K562 (cell line): ENCODE results near the gene ZFYVE27. TPM values are rescaled to one million over a fixed set of nuclear protein-coding genes. Genes with fewer than 3 reads are reported as not detected.

Experiments
- ATAC-seq: fragments of 200-7000 bp; cut with Tn5 transposase; 3 replicates; pipeline ENCODE4 v1.9.1; 2020; ENCODE audit warnings: moderate library complexity
- BruUV-seq: library from RNA; stranded (reverse); fragments of 400-500 nt; replicated peaks from 2 replicates; lab custom pipeline; 2021; lab: Mats Ljungman, UMichigan
- CTCF ChIA-PET: fragments of 300-600 bp; formaldehyde crosslinking; extraction: SDS; loops from one replicate; lab custom pipeline; 2021; ENCODE audit warnings: low intra/inter-chr PET ratio; lab: Yijun Ruan, JAX
- POLR2A ChIA-PET: fragments of 300-600, 350-650 bp; sonication (Branson Sonifier 250); formaldehyde crosslinking; extraction: SDS; loops from one replicate; lab custom pipeline; 2021; ENCODE audit warnings: antibody characterized with exemption, inconsistent platforms; lab: Yijun Ruan, JAX
- DNase-seq, 4 experiments: peaks; one replicate each; pipeline versions ENCODE4 v3.0.0 to v3.0.0-alpha.2; 2011 to 2018; ENCODE audit warnings: low spot score in 3 of 4, mixed read lengths in 3 of 4; ENCODE audit errors: extremely low read depth in 1 of 4
- FAIRE-seq: peaks from 2 replicates; lab custom pipeline; 2011; peaks lifted over from hg19 to GRCh38; lab: Jason Lieb, UNC
- H2AFZ ChIP-seq: 2 replicates; pipeline ENCODE4 v1.6.0; 2011; ENCODE audit warnings: low read depth, low read length, control low read depth, inconsistent platforms
- H3K27ac ChIP-seq: fragments of 200-600 bp; 3 replicates; pipeline ENCODE4 v1.8.0; 2011; ENCODE audit warnings: low read depth, mild to moderate bottlenecking, control low read depth, inconsistent platforms, low read length, moderate library complexity, mixed read lengths; ENCODE audit errors: extremely low read depth
- H3K27me3 ChIP-seq, 2 experiments: fragments of 300-600 bp in 1 of 2; 2 replicates in 1 of 2; 3 replicates in 1 of 2; pipeline versions ENCODE4 v1.6.0 to v1.8.0; 2011; ENCODE audit warnings: inconsistent platforms in 2 of 2, low read length in 2 of 2, mild to moderate bottlenecking in 1 of 2, mixed read lengths in 1 of 2, moderate library complexity in 1 of 2; ENCODE audit not compliant: control insufficient read depth in 2 of 2, insufficient read depth in 2 of 2
- H3K36me3 ChIP-seq: fragments of 300-600 bp; 3 replicates; pipeline ENCODE4 v1.8.0; 2011; ENCODE audit warnings: mild to moderate bottlenecking, low read length, inconsistent platforms; ENCODE audit not compliant: control insufficient read depth, insufficient read depth
- H3K4me1 ChIP-seq, 2 experiments: fragments of 200-600 bp in 1 of 2; replicated peaks in 1 of 2; 2 replicates in 1 of 2; 3 replicates in 1 of 2; pipeline versions ENCODE4 v1.5.1 to v1.8.0; 2011; ENCODE audit warnings: inconsistent platforms in 2 of 2, low read length in 2 of 2, mild to moderate bottlenecking in 1 of 2, mixed read lengths in 1 of 2, moderate library complexity in 1 of 2; ENCODE audit not compliant: control insufficient read depth in 2 of 2, insufficient read depth in 2 of 2
- H3K4me2 ChIP-seq: 2 replicates; pipeline ENCODE4 v1.6.1; 2011; ENCODE audit warnings: low read length, control low read depth, inconsistent platforms, mixed read lengths; ENCODE audit not compliant: insufficient read depth
- H3K4me3 ChIP-seq: fragments of 200-600 bp; sonication (generic), shearing (Covaris generic); 2 replicates; pipeline ENCODE4 v1.5.1; 2016; ENCODE audit warnings: control low read depth, inconsistent platforms
- H3K79me2 ChIP-seq: fragments of 200-600 bp; 3 replicates; pipeline ENCODE4 v1.8.0; 2011; ENCODE audit warnings: low read length, inconsistent platforms; ENCODE audit not compliant: control insufficient read depth, insufficient read depth
- H3K9ac ChIP-seq, 2 experiments: 2 replicates each; pipeline versions ENCODE4 v1.6.0 to v1.6.1; 2011; ENCODE audit warnings: low read depth in 2 of 2, low read length in 2 of 2, control low read depth in 1 of 2, inconsistent platforms in 1 of 2, mild to moderate bottlenecking in 1 of 2, mixed read lengths in 1 of 2; ENCODE audit not compliant: insufficient read depth in 1 of 2
- H3K9me1 ChIP-seq: one replicate; pipeline ENCODE4 v1.6.0; 2011; ENCODE audit warnings: inconsistent platforms, mild to moderate bottlenecking, low read length, moderate library complexity; ENCODE audit not compliant: control insufficient read depth, insufficient read depth
- H3K9me3 ChIP-seq: replicated peaks from 2 replicates; pipeline ENCODE4 v1.5.1; 2011; ENCODE audit warnings: low read depth, low read length, inconsistent platforms; ENCODE audit not compliant: control insufficient read depth, insufficient read depth
- H4K20me1 ChIP-seq: replicated peaks from 2 replicates; pipeline ENCODE4 v1.6.1; 2011; ENCODE audit warnings: low read length, inconsistent platforms, mixed read lengths; ENCODE audit not compliant: control insufficient read depth, insufficient read depth
- ARNT ChIP-seq, 2 experiments: fragments of 450-650 bp; IDR thresholded peaks; 2 replicates each; pipeline ENCODE4 v1.6.1; 2016; ENCODE audit warnings: mild to moderate bottlenecking in 1 of 2
- CTCFL ChIP-seq: IDR thresholded peaks from 2 replicates; pipeline ENCODE4 v1.6.1; 2011; ENCODE audit warnings: borderline replicate concordance, low read depth, mild to moderate bottlenecking, moderate library complexity, low read length; ENCODE audit not compliant: insufficient read depth, poor library complexity, severe bottlenecking
- MCM5 ChIP-seq: fragments of 450-650 bp; IDR thresholded peaks from 2 replicates; pipeline ENCODE4 v1.6.1; 2016; ENCODE audit warnings: low read depth
- MIER1 ChIP-seq: fragments of 450-650 bp; IDR thresholded peaks from 2 replicates; pipeline ENCODE4 v1.6.1; 2016; ENCODE audit warnings: antibody characterized with exemption, mild to moderate bottlenecking, low read depth
- NELFE ChIP-seq: IDR thresholded peaks from 2 replicates; pipeline ENCODE4 v1.6.1; 2011; ENCODE audit warnings: mild to moderate bottlenecking; ENCODE audit not compliant: insufficient read depth, insufficient read length
- POLR2B ChIP-seq: fragments of 450-650 bp; IDR thresholded peaks from 2 replicates; pipeline ENCODE4 v1.6.1; 2018; ENCODE audit warnings: low read depth; ENCODE audit not compliant: partially characterized antibody
- RBFOX2 ChIP-seq: fragments of 200-400 bp; formaldehyde crosslinking; IDR thresholded peaks from 2 replicates; pipeline ENCODE4 v1.6.1; 2017; ENCODE audit warnings: low read depth, mild to moderate bottlenecking, low read length, moderate library complexity
- SMC3 ChIP-seq: conservative IDR thresholded peaks from 2 replicates; pipeline ENCODE4 v1.6.1; 2011; ENCODE audit warnings: low read depth, low read length, improper control_type of control experiment; ENCODE audit not compliant: insufficient read depth
- SPI1 ChIP-seq: IDR thresholded peaks from 2 replicates; pipeline ENCODE4 v1.6.1; 2011; ENCODE audit warnings: low read depth, low read length, control low read depth, borderline replicate concordance
- TAF1 ChIP-seq: IDR thresholded peaks from 2 replicates; pipeline ENCODE4 v1.6.1; 2011; ENCODE audit warnings: mild to moderate bottlenecking, low read length, moderate library complexity; ENCODE audit not compliant: insufficient read depth, control insufficient read depth, severe bottlenecking; ENCODE audit errors: extremely low read depth
- ZBTB9 ChIP-seq: fragments of 450-650 bp; formaldehyde crosslinking; IDR thresholded peaks from 2 replicates; pipeline ENCODE4 v1.4.0; 2020; ENCODE audit warnings: mild to moderate bottlenecking, moderate library complexity
- ZNF253 ChIP-seq: fragments of 250-450 bp; sonication (Bioruptor Pico); conservative IDR thresholded peaks from 2 replicates; pipeline ENCODE4 v1.6.1; 2021; ENCODE audit warnings: mild to moderate bottlenecking
- WGBS: fragments of 100-300 bp; shearing (Covaris generic); methylation state at CpG from one replicate; pipeline ENCODE4 v1.1.6; 2016; ENCODE audit warnings: low coverage, mixed read lengths; ENCODE audit not compliant: insufficient coverage; ENCODE audit errors: missing lambda C conversion rate; 5-methylcytosine and 5-hydroxymethylcytosine counted together
- in situ Hi-C: fragments of 300-500 bp; cut with MboI; formaldehyde crosslinking; loops from 4 replicates; pipeline ENCODE4 v1.15.0; 2018; ENCODE audit warnings: inconsistent platforms, mixed read lengths
- intact Hi-C: fragments of 100-400 bp; cut with micrococcal nuclease; formaldehyde crosslinking; loops from 2 replicates; pipeline ENCODE4 v1.14.2; 2022
- polyA plus RNA-seq, 8 experiments: library from polyadenylated mRNA; depleted of rRNA in 4 of 8; stranded (reverse) in 5 of 8; unstranded in 3 of 8; fragments of >200 nt; fragmentation: Nextera tagmentation in 2 of 8; fragmentation: Illumina TruSeq in 1 of 8; extraction: Ambion mirVana in 2 of 8; extraction: Trizol in 1 of 8; gene quantifications; 2 replicates each; pipeline versions ENCODE4 v1.2.1 to v1.2.3, GENCODE V29; 2011 to 2014; ENCODE audit warnings: inconsistent platforms in 1 of 8, missing spikeins in 1 of 8
- total RNA-seq, 7 experiments: library from RNA; depleted of rRNA in 6 of 7; stranded (reverse); fragments of >200 nt in 6 of 7; fragmentation: Illumina TruSeq in 2 of 7; extraction: Trizol in 2 of 7; gene quantifications; 2 replicates each; pipeline versions ENCODE4 v1.2.1 to v1.2.3, GENCODE V29; 2011 to 2021; ENCODE audit warnings: low replicate concordance in 1 of 7

The ZFYVE27 gene
- total and polyA plus RNA-seq, 9 of the 15 experiments (the other 6 are each of a cell fraction or from before 2014, with no cell fraction given) = 0.81 to 21.9 (median 15.3) TPM

DNA sequence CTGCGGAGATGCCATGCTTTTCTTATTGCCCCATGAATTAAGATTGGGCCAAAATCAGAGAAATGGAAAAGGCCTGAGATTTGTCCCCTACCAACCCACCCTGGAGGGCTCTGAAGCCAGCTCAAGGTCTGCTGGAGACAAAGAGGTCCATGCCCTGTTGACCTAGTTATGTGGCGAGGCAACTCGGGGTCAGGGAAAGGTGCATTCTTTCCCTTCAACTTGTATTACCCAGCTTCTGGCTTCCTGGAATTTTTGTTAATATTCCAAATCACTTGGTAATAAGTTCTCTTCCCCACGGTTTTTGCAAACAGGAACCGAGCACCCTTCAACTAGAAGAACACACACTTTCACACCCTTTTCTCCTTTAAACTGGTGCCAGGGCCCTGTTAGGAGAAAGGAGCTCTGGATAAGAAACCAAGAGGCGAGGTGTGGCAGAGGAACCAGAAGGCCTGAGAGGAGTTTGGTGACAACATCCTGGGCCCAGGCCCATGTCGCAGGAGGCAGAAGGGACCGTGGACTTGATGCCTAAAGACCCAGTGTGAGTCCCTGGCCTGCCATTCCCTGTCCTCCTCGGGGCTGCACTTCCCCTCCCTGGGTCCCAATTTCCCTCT lies 47.4 kb downstream of the ZFYVE27 start:
- DNase-seq (no peak), FAIRE-seq (no peak), ATAC-seq (no peak)
- H3K4me3 ChIP-seq = no peak overlapping the region
- H3K4me2 ChIP-seq = no peak overlapping the region
- no peaks in the 10 kb centered on the region for H3K36me3 ChIP-seq
- no peak for TF ChIP-seq CTCFL
- TF ChIP-seq SPI1 = no peak
- TF ChIP-seq NELFE = no peak
- no peak for TF ChIP-seq ARNT (IDR thresholded peaks at IDR 0.05)
- TF ChIP-seq ZBTB9 = no peak
- no peak for TF ChIP-seq RBFOX2
- TF ChIP-seq POLR2B = no peak
- TF ChIP-seq TAF1 = no peak
- no peak for TF ChIP-seq ZNF253 (CRISPR knock-in tag)
- TF ChIP-seq SMC3 = no peak
- no peak for TF ChIP-seq MIER1
- TF ChIP-seq MCM5 = no peak
- in situ Hi-C loops (no loop called here), intact Hi-C loops (no loop called here)
- H3K4me1 ChIP-seq = peaks cover 11 to 42% of the 10 kb centered on the region in 2 experiments; a peak in 4 of 5 replicates
- no peaks in the 10 kb centered on the region for H3K79me2 ChIP-seq
- CTCF ChIA-PET = no interaction called here
- no peak overlapping the region for H3K9ac ChIP-seq
- POLR2A ChIA-PET = no interaction called here
- no peak overlapping the region for H2AFZ ChIP-seq
- no peaks in the 10 kb centered on the region for H3K27me3 ChIP-seq
- H3K9me3 ChIP-seq = no peaks in the 10 kb centered on the region
- no TSS peak for BruUV-seq
- H3K27ac ChIP-seq = no peak overlapping the region
- WGBS = 74% methylated on average over 9 of the region's 9 CpGs
- no peaks in the 10 kb centered on the region for H3K9me1 ChIP-seq
- no peaks in the 10 kb centered on the region for H4K20me1 ChIP-seq
